GM12873 (cell line): ENCODE measurements around the gene TTLL9.

Experiments used
- TF ChIP-seq, protein P1 (sequence below): IDR thresholded peaks from 2 replicates; pipeline ENCODE4 v1.5.1; 2012; ENCODE audit warnings: low read depth, mild to moderate bottlenecking, moderate library complexity, low read length, control low read depth; ENCODE audit not compliant: insufficient read depth; ENCODE audit errors: missing control alignments

Gene TTLL9

DNA sequence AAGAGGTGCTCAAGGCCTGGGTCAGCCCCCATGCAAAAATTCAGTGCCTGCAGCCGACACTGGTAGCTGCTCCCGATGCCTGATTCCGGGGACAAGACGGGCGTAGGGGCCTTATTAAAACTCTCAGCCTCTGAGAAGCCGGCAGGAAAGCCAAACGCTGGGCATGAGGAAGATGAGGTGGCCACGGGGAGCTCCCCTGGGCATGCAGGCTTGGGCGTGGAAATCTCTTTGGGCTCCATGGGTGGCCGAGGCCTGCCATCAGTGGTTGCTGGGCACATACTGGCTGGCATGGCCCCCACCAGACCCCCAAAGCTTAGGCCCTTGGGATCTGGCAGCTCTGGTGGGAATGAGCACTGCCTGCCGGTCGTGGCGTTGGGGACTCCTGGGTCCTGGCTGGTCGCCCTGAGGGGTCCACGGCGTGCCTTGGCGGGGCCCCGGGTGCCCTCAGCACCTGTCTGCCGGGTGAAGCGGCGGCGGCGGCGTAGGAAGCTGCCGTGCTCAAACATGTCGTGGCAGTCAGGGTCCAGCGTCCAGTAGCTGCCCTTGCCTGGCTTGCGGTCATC lies 25.6 kb upstream of the TTLL9 start:
- TF ChIP-seq, protein P1, sequence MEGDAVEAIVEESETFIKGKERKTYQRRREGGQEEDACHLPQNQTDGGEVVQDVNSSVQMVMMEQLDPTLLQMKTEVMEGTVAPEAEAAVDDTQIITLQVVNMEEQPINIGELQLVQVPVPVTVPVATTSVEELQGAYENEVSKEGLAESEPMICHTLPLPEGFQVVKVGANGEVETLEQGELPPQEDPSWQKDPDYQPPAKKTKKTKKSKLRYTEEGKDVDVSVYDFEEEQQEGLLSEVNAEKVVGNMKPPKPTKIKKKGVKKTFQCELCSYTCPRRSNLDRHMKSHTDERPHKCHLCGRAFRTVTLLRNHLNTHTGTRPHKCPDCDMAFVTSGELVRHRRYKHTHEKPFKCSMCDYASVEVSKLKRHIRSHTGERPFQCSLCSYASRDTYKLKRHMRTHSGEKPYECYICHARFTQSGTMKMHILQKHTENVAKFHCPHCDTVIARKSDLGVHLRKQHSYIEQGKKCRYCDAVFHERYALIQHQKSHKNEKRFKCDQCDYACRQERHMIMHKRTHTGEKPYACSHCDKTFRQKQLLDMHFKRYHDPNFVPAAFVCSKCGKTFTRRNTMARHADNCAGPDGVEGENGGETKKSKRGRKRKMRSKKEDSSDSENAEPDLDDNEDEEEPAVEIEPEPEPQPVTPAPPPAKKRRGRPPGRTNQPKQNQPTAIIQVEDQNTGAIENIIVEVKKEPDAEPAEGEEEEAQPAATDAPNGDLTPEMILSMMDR = no peak

DNA sequence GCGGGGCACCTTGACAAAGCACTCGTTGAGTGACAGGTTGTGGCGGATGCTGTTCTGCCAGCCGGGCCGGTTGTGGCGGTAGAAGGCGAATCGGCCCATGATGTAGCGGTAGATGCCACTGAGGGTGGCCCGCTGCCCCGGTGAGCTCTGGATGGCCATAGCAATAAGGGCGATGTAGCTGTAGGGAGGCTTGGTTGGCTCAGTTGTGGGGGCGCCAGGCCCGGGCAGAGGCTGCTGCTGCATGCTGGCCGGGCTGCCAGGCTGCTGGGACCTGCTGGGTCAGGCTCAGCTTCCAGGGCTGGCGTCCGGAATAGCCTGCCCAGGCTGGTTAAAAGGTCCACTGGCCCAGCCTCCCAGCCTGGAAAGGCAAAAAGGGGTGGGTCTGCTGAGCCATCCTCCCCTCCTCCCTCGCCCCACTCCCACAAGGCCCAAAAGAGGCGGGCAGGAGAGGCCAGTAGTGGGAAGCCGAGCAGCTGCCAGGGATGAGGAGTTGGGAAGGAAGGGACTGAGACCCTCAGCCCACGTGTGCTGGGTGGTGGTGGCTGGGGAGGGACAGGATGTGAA lies 25.1 kb upstream of the TTLL9 start, which contains the start of gene FOXS1:
TSS of gene FOXS1 (minus strand) at position 305 of the 564 bp plus-strand sequence. CDS start at position 243, 62 bp downstream.
- TF ChIP-seq, protein P1 = no peak

DNA sequence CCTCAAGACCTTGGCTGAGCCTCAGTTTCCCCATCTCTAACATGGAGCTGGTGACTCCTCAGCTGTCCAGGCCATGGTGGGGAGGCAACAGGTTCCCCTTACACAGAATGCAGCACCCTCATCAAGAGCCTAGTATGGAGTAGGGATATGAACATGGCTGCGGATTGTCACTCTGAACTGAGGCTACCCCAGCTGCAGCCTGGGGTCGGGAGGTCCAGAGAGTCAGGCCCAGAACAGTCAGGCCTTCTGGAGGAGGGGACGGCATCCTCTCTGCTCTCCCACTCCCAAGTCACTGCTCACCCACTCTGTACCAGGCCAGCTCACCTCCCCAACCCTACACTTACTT lies 23.7 kb upstream of the TTLL9 start:
- TF ChIP-seq, protein P1 = no peak

DNA sequence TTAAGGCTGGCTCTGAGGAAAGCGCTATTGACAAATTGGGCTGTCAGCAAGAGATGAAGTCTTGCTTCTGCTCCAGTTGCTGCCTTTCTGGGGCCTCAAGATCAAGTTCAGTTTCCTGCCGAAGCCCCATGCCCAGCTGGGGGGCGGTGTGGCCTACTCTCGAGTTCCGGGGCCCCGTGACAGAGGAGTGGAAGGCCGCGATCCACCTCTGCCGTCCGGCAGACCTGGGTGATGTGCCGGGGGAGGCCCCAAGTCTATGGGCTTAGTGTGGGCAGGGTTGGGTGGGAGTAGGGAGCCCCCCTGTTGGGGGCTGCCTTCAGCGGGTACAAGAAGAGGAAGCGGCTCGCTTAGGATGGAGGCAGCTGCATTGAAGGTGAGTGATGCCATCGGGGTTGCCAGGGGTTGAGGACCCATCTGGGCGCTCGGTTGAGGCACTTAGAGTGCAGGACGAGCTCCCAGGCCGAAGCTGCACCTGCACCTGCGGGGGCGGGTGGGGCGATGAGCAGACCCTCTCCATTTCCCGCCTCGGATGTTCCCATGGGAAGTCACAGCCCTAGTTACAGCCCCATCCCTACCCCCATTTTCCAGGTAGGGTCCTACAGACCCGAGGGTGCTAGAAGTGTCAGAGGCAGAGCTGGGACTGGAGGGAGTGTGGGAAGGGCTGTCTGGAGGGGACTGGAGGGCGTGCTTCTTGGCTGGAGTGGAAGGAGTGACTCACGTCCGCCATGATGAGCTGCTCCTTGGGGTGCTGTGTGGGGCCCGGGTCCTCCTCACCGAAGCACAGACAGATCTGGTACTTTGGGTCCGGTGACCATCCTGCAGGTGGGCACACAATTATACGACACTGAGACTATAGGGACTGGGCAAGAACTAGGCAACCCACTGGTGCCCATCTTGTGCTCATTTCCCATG lies 22.1 kb upstream of the TTLL9 start:
- TF ChIP-seq, protein P1 = no peak

DNA sequence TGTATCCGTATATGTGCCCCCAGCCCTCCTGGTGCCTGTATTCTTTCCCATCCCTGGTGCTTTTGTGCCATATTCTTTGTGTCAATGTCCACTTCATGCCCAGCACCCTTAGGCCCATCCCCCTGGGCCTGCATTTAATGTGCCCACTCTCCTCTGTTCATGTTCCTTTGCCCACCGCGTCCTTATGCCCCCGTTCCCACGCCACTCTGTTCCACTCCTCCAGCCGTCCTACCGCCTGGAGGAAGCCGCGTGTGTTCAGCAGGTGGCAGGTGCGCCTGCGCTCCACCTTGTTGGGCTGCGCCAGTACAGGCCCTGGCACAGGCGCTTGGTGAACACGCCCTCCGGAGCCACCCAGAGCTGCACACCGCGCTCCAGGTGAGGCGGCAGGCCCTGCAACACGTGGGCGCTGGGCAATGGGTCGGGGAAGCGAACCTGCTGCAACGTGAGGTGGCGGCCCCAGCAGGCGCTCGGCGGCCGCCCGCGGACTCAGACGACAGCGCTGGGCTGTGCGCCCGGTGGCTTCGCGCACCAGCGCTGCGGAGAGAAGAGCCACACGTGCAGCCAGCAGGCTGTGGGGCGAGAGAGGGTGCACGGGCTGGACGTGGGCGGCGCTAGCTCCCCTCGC lies 21.0 kb upstream of the TTLL9 start:
- TF ChIP-seq, protein P1 = no peak

DNA sequence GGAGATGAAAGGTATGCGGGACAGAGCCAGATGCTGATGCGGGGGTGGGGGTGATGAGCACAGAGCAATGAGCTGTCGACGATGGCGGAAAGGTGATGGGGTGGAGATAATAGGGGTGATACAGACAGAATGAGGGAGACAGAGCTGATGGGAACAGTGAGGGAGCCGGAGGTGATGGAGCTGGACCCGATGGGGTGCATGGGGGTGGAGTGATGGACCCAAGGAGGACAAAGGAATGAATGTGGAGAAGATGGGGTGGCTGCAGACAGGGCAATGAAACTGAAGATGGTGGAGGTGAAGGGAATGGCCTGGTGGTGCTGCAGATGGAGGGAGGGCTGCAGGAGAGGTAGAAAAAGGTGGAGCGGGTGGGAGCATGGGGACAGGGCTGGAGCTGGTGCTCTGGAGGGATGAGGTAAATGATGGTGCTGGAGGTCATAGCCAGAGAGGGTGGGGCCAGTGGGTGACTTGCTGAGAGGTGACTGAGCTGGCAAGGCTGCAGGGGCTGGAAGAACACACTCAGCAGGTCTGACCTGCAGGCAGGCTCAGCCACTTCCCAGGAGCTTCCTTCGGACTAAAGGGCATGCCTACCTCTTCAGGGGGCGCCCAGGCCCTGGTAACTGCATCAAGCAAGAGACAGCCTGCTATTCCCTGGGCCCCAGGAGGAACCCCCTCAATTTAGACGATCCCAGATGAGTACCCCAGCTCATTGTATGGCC lies 19.0 kb upstream of the TTLL9 start:
- TF ChIP-seq, protein P1 = no peak
